HEK293 (cell line): ENCODE results near the gene TEX19.

Source experiments
- CTCF ChIA-PET: fragments of 350-600 bp; formaldehyde crosslinking; extraction: SDS; loops from one replicate; lab custom pipeline; 2021; ENCODE audit warnings: antibody characterized with exemption; lab: Yijun Ruan, JAX
- POLR2A ChIA-PET: fragments of 300-600 bp; formaldehyde crosslinking; extraction: SDS; loops from one replicate; lab custom pipeline; 2020; ENCODE audit warnings: antibody characterized with exemption, inconsistent platforms; lab: Yijun Ruan, JAX
- H3K27ac ChIP-seq: fragments of 200-500 bp; sonication (Bioruptor generic); 2 replicates; pipeline ENCODE4 v1.5.1; 2014; ENCODE audit warnings: low read depth, low read length, control low read depth, inconsistent platforms; ENCODE audit errors: extremely low read depth
- H3K36me3 ChIP-seq, 2 experiments: fragments of 200-500 bp in 1 of 2; sonication (Bioruptor generic) in 1 of 2; 1 replicate in 1 of 2; 2 replicates in 1 of 2; pipeline ENCODE4 v1.5.1; 2014 to 2017; ENCODE audit warnings: inconsistent platforms in 2 of 2, low read length in 2 of 2; ENCODE audit not compliant: control insufficient read depth in 2 of 2, insufficient read depth in 1 of 2
- H3K4me1 ChIP-seq: fragments of 200-500 bp; sonication (Bioruptor generic); 2 replicates; pipeline ENCODE4 v1.5.1; 2014; ENCODE audit warnings: mild to moderate bottlenecking, low read length, inconsistent platforms; ENCODE audit not compliant: control insufficient read depth, insufficient read depth
- H3K4me3 ChIP-seq: 2 replicates; pipeline ENCODE4 v1.5.1; 2011; ENCODE audit warnings: low read depth, mild to moderate bottlenecking, control low read depth, low read length, moderate library complexity
- H3K9me3 ChIP-seq: fragments of 200-500 bp; sonication (Bioruptor generic); 2 replicates; pipeline ENCODE4 v1.5.1; 2014; ENCODE audit warnings: low read depth, low read length, inconsistent platforms; ENCODE audit not compliant: control insufficient read depth, insufficient read depth
- KLF17 ChIP-seq: fragments of 450-650 bp; formaldehyde crosslinking; IDR thresholded peaks from 2 replicates; pipeline ENCODE4 v1.5.1; 2016; ENCODE audit warnings: missing biosample characterization, missing genetic modification characterization
- KLF8 ChIP-seq: fragments of 450-650 bp; formaldehyde crosslinking; IDR thresholded peaks from 2 replicates; pipeline ENCODE4 v1.5.1; 2016; ENCODE audit warnings: missing biosample characterization, missing genetic modification characterization
- MEIS1 ChIP-seq: sonication (generic); formaldehyde crosslinking; IDR thresholded peaks from 2 replicates; pipeline ENCODE4 v1.8.1; 2022; ENCODE audit warnings: missing genetic modification reagents, mild to moderate bottlenecking, borderline replicate concordance
- PRDM6 ChIP-seq: fragments of 450-650 bp; formaldehyde crosslinking; IDR thresholded peaks from 2 replicates; pipeline ENCODE4 v1.5.1; 2017; ENCODE audit warnings: missing biosample characterization, missing genetic modification characterization
- ZBTB1 ChIP-seq: fragments of 450-650 bp; formaldehyde crosslinking; IDR thresholded peaks from 2 replicates; pipeline ENCODE4 v1.5.1; 2016; ENCODE audit warnings: missing biosample characterization, missing genetic modification characterization
- ZBTB49 ChIP-seq: fragments of 450-650 bp; formaldehyde crosslinking; IDR thresholded peaks from 2 replicates; pipeline ENCODE4 v1.5.1; 2016; ENCODE audit warnings: missing biosample characterization, missing genetic modification characterization, low read depth
- ZNF132 ChIP-seq: fragments of 450-650 bp; formaldehyde crosslinking; IDR thresholded peaks from 2 replicates; pipeline ENCODE4 v1.5.1; 2017; ENCODE audit warnings: missing biosample characterization, missing genetic modification characterization, borderline replicate concordance
- ZNF148 ChIP-seq: fragments of 450-650 bp; formaldehyde crosslinking; IDR thresholded peaks from 2 replicates; pipeline ENCODE4 v1.5.0; 2017; ENCODE audit warnings: missing biosample characterization, missing genetic modification characterization, borderline replicate concordance
- ZNF16 ChIP-seq: fragments of 450-650 bp; formaldehyde crosslinking; IDR thresholded peaks from 2 replicates; pipeline ENCODE4 v1.5.1; 2016; ENCODE audit warnings: low read depth, missing biosample characterization, missing genetic modification characterization
- ZNF221 ChIP-seq: fragments of 450-650 bp; formaldehyde crosslinking; IDR thresholded peaks from 2 replicates; pipeline ENCODE4 v1.5.1; 2017; ENCODE audit warnings: missing biosample characterization, missing genetic modification characterization, borderline replicate concordance
- ZNF248 ChIP-seq: fragments of 450-650 bp; formaldehyde crosslinking; IDR thresholded peaks from 2 replicates; pipeline ENCODE4 v1.5.1; 2017; ENCODE audit warnings: missing biosample characterization, missing genetic modification characterization
- ZNF274 ChIP-seq, 2 experiments: fragments of 200-500 bp in 1 of 2; fragments of 450-650 bp in 1 of 2; sonication (Bioruptor generic) in 1 of 2; formaldehyde crosslinking in 1 of 2; IDR thresholded peaks; 2 replicates each; pipeline versions ENCODE4 v1.5.1 to v1.6.1; 2014 to 2016; ENCODE audit warnings: borderline replicate concordance in 1 of 2, inconsistent platforms in 1 of 2, low read length in 1 of 2, missing biosample characterization in 1 of 2, missing genetic modification characterization in 1 of 2
- ZNF302 ChIP-seq: fragments of 450-650 bp; formaldehyde crosslinking; IDR thresholded peaks from 2 replicates; pipeline ENCODE4 v1.5.1; 2016; ENCODE audit warnings: missing biosample characterization, missing genetic modification characterization, low read depth
- ZNF514 ChIP-seq: fragments of 450-650 bp; formaldehyde crosslinking; IDR thresholded peaks from 2 replicates; pipeline ENCODE4 v1.5.1; 2016; ENCODE audit warnings: missing biosample characterization, missing genetic modification characterization
- ZNF555 ChIP-seq: fragments of 450-650 bp; formaldehyde crosslinking; conservative IDR thresholded peaks from 2 replicates; pipeline ENCODE4 v1.5.1; 2017; ENCODE audit warnings: missing biosample characterization, mild to moderate bottlenecking, missing genetic modification characterization, inconsistent platforms
- ZNF560 ChIP-seq: fragments of 450-650 bp; formaldehyde crosslinking; IDR thresholded peaks from 2 replicates; pipeline ENCODE4 v1.5.1; 2017; ENCODE audit warnings: missing biosample characterization, missing genetic modification characterization, borderline replicate concordance
- ZNF561 ChIP-seq: fragments of 450-650 bp; IDR thresholded peaks from 2 replicates; pipeline ENCODE4 v1.5.1; 2018; ENCODE audit warnings: missing biosample characterization, missing genetic modification characterization, borderline replicate concordance
- ZNF624 ChIP-seq: fragments of 450-650 bp; formaldehyde crosslinking; IDR thresholded peaks from 2 replicates; pipeline ENCODE4 v1.5.1; 2017; ENCODE audit warnings: missing biosample characterization, missing genetic modification characterization
- ZNF629 ChIP-seq: fragments of 450-650 bp; formaldehyde crosslinking; IDR thresholded peaks from 2 replicates; pipeline ENCODE4 v1.5.1; 2017; ENCODE audit warnings: missing biosample characterization, missing genetic modification characterization
- ZNF639 ChIP-seq: fragments of 450-650 bp; formaldehyde crosslinking; IDR thresholded peaks from 2 replicates; pipeline ENCODE4 v1.5.1; 2016; ENCODE audit warnings: missing biosample characterization, missing genetic modification characterization
- ZNF654 ChIP-seq: fragments of 450-650 bp; formaldehyde crosslinking; IDR thresholded peaks from 2 replicates; pipeline ENCODE4 v1.5.1; 2016; ENCODE audit warnings: low read depth, missing biosample characterization, missing genetic modification characterization
- ZNF692 ChIP-seq: fragments of 450-650 bp; formaldehyde crosslinking; IDR thresholded peaks from 2 replicates; pipeline ENCODE4 v1.5.1; 2016; ENCODE audit warnings: missing biosample characterization, missing genetic modification characterization
- ZNF777 ChIP-seq: fragments of 450-650 bp; formaldehyde crosslinking; IDR thresholded peaks from 2 replicates; pipeline ENCODE4 v1.5.1; 2017; ENCODE audit warnings: missing biosample characterization, missing genetic modification characterization, borderline replicate concordance

TEX19 gene

GRCh38 chr17:82334622-82335394, 24.2 kb upstream of the TEX19 start (continued):
- TF ChIP-seq KLF17 (tag by site-specific recombination) (no peak), ZNF654 (tag by site-specific recombination) (no peak), PRDM6 (peak; percentile 66), ZNF248 (tag by site-specific recombination) (no peak), ZNF555 (tag by site-specific recombination) (no peak), ZNF148 (no peak), ZNF302 (tag by site-specific recombination) (no peak), ZNF561 (tag by site-specific recombination) (no peak)

- CTCF ChIA-PET, result interaction anchor here (1.0 to 1.5 kb wide), 7 partner anchors 11 to 103 kb away, joined by 3 to 6 read pairs (median 4); no protein-coding TSS in a partner anchor
- POLR2A ChIA-PET, result interaction anchor here (0.5 to 1.0 kb wide), 3 partner anchors 9 to 85 kb away, joined by 3 to 4 read pairs (median 3); no protein-coding TSS in a partner anchor
- Histone ChIP-seq H3K9me3 (no peaks in the 10 kb centered on the region), H3K4me3 (peak overlapping the region; percentile 16), H3K4me1 (peaks cover 16% of the 10 kb centered on the region), H3K27ac (peak overlapping the region; percentile 26; the same call in 1 of the 2 replicates), H3K36me3 (no peaks in the 10 kb centered on the region)
- no peak for TF ChIP-seq ZNF16 (tag by site-specific recombination)
- peak; percentile 37; the same call in 1 of the 2 replicates for TF ChIP-seq ZNF639 (tag by site-specific recombination)
- TF ChIP-seq ZNF624 (tag by site-specific recombination), result no peak
- no peak for TF ChIP-seq MEIS1 (CRISPR knock-in tag)
- TF ChIP-seq ZNF629, result peak; percentile 62
- TF ChIP-seq ZBTB1 (tag by site-specific recombination), result no peak
- 0 out of 2 replicates have a peak, but pooled peaks have one; percentile 54 for TF ChIP-seq KLF8 (tag by site-specific recombination)
- TF ChIP-seq ZNF560 (tag by site-specific recombination), result no peak
- 0 out of 2 replicates have a peak, but pooled peaks have one; percentile 38 for TF ChIP-seq ZNF692 (tag by site-specific recombination)
- no peak for TF ChIP-seq ZNF274 (IDR thresholded peaks at IDR 0.05; ENCODE audit: low read length)
- no peak for TF ChIP-seq ZNF274 (tag by site-specific recombination; IDR thresholded peaks at IDR 0.05; ENCODE audit: borderline replicate concordance)
- no peak; the same call in 1 of the 2 replicates for TF ChIP-seq ZNF777
- TF ChIP-seq ZNF132 (tag by site-specific recombination), result no peak
- no peak for TF ChIP-seq ZBTB49 (tag by site-specific recombination)
- TF ChIP-seq ZNF221 (tag by site-specific recombination), result no peak
- no peak for TF ChIP-seq ZNF514 (tag by site-specific recombination)
Measured at GRCh38 chr17:82338858-82339633, 20.0 kb upstream of the TEX19 start.
